ENCODE results near the gene PAXX.

DNA sequence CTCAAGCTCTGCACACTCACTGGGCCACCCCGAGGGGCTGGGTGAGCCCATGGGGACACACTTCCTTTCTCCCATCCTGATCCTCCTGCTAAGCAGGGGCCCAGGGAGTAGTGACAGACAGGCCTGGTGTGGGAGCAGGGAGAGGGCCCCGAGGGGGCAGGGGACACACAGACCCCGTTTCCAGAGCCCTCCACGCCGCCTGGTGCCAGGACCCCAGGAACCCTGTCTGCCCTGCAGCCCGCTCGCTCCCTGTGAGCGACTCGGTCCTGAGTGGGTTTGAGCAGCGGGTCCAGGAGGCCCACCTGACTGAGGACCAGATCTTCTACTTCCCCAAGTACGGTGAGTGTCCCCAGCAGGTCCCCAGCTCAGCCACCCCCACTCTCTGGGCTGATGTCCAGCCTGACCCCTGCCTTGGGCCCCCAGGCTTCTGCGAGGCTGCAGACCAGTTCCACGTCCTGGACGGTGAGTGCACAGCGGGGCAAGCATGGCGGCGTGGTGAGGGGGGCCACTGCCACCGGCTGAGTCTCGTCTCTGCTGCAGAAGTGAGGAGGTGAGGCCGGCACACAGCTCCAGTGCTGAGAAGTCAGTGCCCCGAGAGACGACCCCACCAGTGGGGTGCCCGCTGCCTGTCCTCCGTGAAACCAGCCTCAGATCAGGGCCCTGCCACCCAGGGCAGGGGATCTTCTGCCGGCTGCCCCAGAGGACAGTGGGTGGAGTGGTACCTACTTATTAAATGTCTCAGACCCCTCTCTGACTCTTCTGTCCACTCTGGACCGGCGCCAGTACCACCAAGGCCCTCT, 45.8 kb upstream of the PAXX start:
- TF ChIP-seq POLR2AphosphoS5 (IDR thresholded peaks at IDR 0.05) (no peak), POLR2A (IDR thresholded peaks at IDR 0.05) (no peak), EP300 (IDR thresholded peaks at IDR 0.05) (no peak)
- TF ChIP-seq, protein P1, sequence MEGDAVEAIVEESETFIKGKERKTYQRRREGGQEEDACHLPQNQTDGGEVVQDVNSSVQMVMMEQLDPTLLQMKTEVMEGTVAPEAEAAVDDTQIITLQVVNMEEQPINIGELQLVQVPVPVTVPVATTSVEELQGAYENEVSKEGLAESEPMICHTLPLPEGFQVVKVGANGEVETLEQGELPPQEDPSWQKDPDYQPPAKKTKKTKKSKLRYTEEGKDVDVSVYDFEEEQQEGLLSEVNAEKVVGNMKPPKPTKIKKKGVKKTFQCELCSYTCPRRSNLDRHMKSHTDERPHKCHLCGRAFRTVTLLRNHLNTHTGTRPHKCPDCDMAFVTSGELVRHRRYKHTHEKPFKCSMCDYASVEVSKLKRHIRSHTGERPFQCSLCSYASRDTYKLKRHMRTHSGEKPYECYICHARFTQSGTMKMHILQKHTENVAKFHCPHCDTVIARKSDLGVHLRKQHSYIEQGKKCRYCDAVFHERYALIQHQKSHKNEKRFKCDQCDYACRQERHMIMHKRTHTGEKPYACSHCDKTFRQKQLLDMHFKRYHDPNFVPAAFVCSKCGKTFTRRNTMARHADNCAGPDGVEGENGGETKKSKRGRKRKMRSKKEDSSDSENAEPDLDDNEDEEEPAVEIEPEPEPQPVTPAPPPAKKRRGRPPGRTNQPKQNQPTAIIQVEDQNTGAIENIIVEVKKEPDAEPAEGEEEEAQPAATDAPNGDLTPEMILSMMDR (IDR thresholded peaks at IDR 0.05), result no peak
